COLO668 (cell line): ENCODE results near the gene PLPP1.

ENCODE experiments used
- DNase-seq: peaks from one replicate; lab custom pipeline; 2025; ENCODE audit not compliant: unreplicated experiment; lab: John Stamatoyannopoulos, UW

The PLPP1 gene

GRCh38 chr5:55410845-55411244, 123.9 kb downstream of the PLPP1 start:
- DNase-seq: no peak

- DNase-seq: no peak
These were observed 125.0 kb downstream of the PLPP1 start for GRCh38 chr5:55409775-55410174.

GRCh38 chr5:55407984-55408383, 126.8 kb downstream of the PLPP1 start:
- no peak for DNase-seq

GRCh38 chr5:55407059-55407684, 127.6 kb downstream of the PLPP1 start:
- DNase-seq: peak; percentile 7

GRCh38 chr5:55406292-55406691, 128.5 kb downstream of the PLPP1 start:
- no peak for DNase-seq

GRCh38 chr5:55402199-55402598, 132.6 kb downstream of the PLPP1 start:
- DNase-seq: no peak

- no peak for DNase-seq
These were observed 141.1 kb downstream of the PLPP1 start for GRCh38 chr5:55393501-55394175.

GRCh38 chr5:55392669-55393068, 142.1 kb downstream of the PLPP1 start:
- no peak for DNase-seq

- DNase-seq: no peak
These were observed 143.1 kb downstream of the PLPP1 start for GRCh38 chr5:55391707-55392106.

GRCh38 chr5:55387865-55388264, 146.9 kb downstream of the PLPP1 start:
- DNase-seq: no peak

- no peak for DNase-seq
These were observed 148.4 kb downstream of the PLPP1 start for GRCh38 chr5:55386356-55386755.

GRCh38 chr5:55385846-55386245, 148.9 kb downstream of the PLPP1 start:
- DNase-seq: no peak

- no peak for DNase-seq
These were observed 149.5 kb downstream of the PLPP1 start for GRCh38 chr5:55385227-55385626.

GRCh38 chr5:55384072-55384471, 150.7 kb downstream of the PLPP1 start:
- no peak for DNase-seq

GRCh38 chr5:55383254-55383653, 151.5 kb downstream of the PLPP1 start:
- DNase-seq: no peak

- no peak for DNase-seq
These were observed 157.0 kb downstream of the PLPP1 start for GRCh38 chr5:55377810-55378209.
